ENCODE data around the gene ALDH6A1. TPM values are rescaled to one million over a fixed set of nuclear protein-coding genes. Genes with fewer than 3 reads are reported as not detected.
A peak's percentile ranks its signal among the peaks of the same experiment; 100 is the strongest.

The ALDH6A1 gene
- total RNA-seq, 1 experiment from 2014 or later = 4.3 TPM

- DNase-seq (ENCODE audit: low spot score) = no peak
Measured at GRCh38 chr14:74049876-74050495, 34.3 kb downstream of the ALDH6A1 start.

- DNase-seq (ENCODE audit: low spot score) = no peak
Measured at GRCh38 chr14:74048281-74048680, 36.0 kb downstream of the ALDH6A1 start.

- no peak for DNase-seq (ENCODE audit: low spot score)
Measured at GRCh38 chr14:74045522-74045921, 38.7 kb downstream of the ALDH6A1 start.

GRCh38 chr14:74042296-74042695, 42.0 kb downstream of the ALDH6A1 start:
- no peak for DNase-seq (ENCODE audit: low spot score)

GRCh38 chr14:74038020-74038859, 46.0 kb downstream of the ALDH6A1 start:
- DNase-seq (ENCODE audit: low spot score) = peak; percentile 75

GRCh38 chr14:74035556-74035955, 48.7 kb downstream of the ALDH6A1 start:
- DNase-seq (ENCODE audit: low spot score) = no peak

GRCh38 chr14:74034572-74034971, 49.7 kb downstream of the ALDH6A1 start:
- no peak for DNase-seq (ENCODE audit: low spot score)

GRCh38 chr14:74029136-74029535, 55.1 kb downstream of the ALDH6A1 start:
- DNase-seq (ENCODE audit: low spot score) = no peak

- no peak for DNase-seq (ENCODE audit: low spot score)
Measured at GRCh38 chr14:74022346-74022745, 61.9 kb downstream of the ALDH6A1 start.

GRCh38 chr14:74019408-74020137, 64.7 kb downstream of the ALDH6A1 start:
- DNase-seq (ENCODE audit: low spot score) = no peak

- DNase-seq (ENCODE audit: low spot score) = peak; percentile 78
Measured at GRCh38 chr14:74018586-74019407, 65.5 kb downstream of the ALDH6A1 start, which contains the start of the genes BBOF1 and ENTPD5. Gene BBOF1, plus strand, starts transcription at chr14:74019349. Its CDS starts 130 bp downstream, at chr14:74019479. Gene ENTPD5, minus strand, starts transcription at chr14:74019288. Its CDS starts 31,186 bp downstream, at chr14:73988102.

GRCh38 chr14:74018174-74018585, 66.1 kb downstream of the ALDH6A1 start:
- DNase-seq (ENCODE audit: low spot score) = peak; percentile 59

- no peak for DNase-seq (ENCODE audit: low spot score)
Measured at GRCh38 chr14:74015963-74016362, 68.3 kb downstream of the ALDH6A1 start.

GRCh38 chr14:74015176-74015575, 69.1 kb downstream of the ALDH6A1 start:
- DNase-seq (ENCODE audit: low spot score) = no peak

GRCh38 chr14:74014299-74014698, 70.0 kb downstream of the ALDH6A1 start:
- DNase-seq (ENCODE audit: low spot score) = peak; percentile 40

GRCh38 chr14:74008843-74009499, 75.3 kb downstream of the ALDH6A1 start:
- DNase-seq (ENCODE audit: low spot score) = no peak

Measured in HT-29 (cell line).